Measurements from ENCODE around the gene CAPN11.

- TF ChIP-seq CTCF (IDR thresholded peaks at IDR 0.05; ENCODE audit: insufficient read depth, low read length, poor library complexity, severe bottlenecking) (no peak), EZH2phosphoT487 (conservative IDR thresholded peaks at IDR 0.05; ENCODE audit: low read length) (no peak)
These were observed 47.7 kb upstream of the CAPN11 start for GRCh38 chr6:44110966-44111365.

Data from SU-DHL-6 (cell line).